GM10847 (cell line): Measurements from ENCODE around the gene FYN.

Experiments used
- POLR2A ChIP-seq: IDR thresholded peaks from 2 replicates; pipeline ENCODE4 v1.6.1; 2011; ENCODE audit not compliant: insufficient read length; ENCODE audit errors: extremely low read depth

Gene FYN

DNA sequence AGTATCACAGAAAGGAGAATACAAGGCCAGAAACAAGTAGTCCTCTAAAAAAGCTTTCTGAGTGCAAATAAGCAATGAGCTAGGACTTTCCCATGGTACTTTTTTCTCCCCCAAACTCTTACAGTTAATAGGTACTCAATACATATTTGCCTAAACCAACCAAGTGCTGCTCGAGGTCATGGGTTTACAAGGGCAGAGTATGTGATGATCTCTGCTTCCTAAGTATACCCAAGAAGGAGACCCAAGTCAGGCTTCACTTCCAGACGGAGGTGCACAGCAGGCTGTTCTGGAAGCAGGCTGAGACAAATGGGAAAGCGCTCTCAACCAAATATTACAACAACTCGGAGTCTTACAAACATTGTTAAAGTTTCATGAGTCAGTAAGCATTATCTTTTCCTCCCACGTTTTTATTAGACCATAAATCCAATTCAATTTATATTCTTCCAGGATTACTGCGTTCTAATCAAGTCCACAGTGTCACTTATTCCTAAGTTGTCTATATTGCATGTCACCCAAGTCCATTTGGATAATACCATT is 8.1 kb downstream of the FYN start:
- TF ChIP-seq POLR2A, result no peak

- no peak for TF ChIP-seq POLR2A
Measured at GRCh38 chr6:111864138-111865048, 8.9 kb downstream of the FYN start.

DNA sequence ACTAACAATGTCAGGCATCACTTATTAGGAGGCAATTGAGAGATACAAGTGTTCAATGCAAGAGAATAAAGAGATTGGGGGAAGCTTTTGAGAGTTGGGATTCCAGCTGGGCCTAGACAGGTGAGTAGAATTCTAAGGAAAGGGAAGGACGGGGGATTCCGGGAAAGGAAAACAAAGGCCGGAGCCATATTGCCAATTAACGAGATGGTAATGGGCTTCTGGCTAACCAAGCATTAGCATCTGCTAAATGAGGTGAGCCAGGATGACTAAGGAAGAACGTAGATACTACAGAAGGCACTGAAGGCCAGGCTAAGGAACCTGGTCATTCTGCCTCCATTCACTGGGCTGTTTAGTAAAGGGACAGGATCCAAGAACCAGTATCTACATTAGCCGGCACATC is 10.5 kb downstream of the FYN start:
- TF ChIP-seq POLR2A, result no peak

GRCh38 chr6:111862314-111862713 is 10.9 kb downstream of the FYN start:
- no peak for TF ChIP-seq POLR2A

- TF ChIP-seq POLR2A, result no peak
Measured at GRCh38 chr6:111861431-111861885, 11.8 kb downstream of the FYN start.

GRCh38 chr6:111858347-111858746 is 14.9 kb downstream of the FYN start:
- TF ChIP-seq POLR2A, result no peak

- TF ChIP-seq POLR2A, result no peak
Measured at GRCh38 chr6:111857674-111858337, 15.4 kb downstream of the FYN start.

GRCh38 chr6:111855753-111856152 is 17.5 kb downstream of the FYN start:
- TF ChIP-seq POLR2A, result no peak

DNA sequence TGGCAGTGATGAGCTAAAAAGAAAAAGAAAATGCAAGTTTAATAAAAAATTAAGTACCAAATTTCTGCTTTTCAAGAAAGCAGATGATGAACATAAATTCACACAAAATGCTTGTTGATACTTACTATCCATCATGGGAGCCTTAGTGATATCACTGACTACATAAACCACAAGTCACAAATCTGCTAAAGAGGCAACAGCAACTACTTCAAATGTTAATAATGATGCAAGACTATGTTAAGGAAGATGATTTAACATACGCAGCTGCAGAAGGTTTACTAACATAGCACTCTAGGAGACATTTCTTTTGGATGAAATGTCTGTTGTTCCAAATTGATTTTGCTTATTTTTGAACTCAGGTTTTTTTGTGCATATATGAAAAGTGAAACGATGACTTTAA is 18.6 kb downstream of the FYN start:
- no peak for TF ChIP-seq POLR2A

DNA sequence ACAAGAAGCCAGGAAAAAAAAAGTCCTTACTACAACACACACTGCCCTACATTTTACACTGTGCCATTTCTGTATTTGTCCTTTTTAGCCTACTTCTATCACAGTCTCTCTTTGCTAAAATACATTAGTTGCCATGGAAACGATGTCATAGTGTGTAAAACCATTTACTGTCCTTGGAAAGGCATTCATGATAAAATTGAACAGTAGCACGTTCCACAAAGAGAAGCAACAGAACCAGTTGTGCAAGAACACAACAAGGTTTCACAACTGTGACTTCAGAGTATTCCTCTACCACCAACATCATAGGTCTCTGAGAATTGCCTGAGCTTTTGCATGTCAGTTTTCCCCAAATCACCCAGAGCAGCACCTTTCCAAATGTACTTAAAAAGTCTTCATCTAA is 20.5 kb downstream of the FYN start:
- TF ChIP-seq POLR2A, result no peak

GRCh38 chr6:111850295-111850937 is 22.8 kb downstream of the FYN start:
- no peak for TF ChIP-seq POLR2A

- TF ChIP-seq POLR2A, result no peak
Measured at GRCh38 chr6:111849298-111849697, 24.0 kb downstream of the FYN start.

GRCh38 chr6:111848262-111848812 is 24.9 kb downstream of the FYN start:
- no peak for TF ChIP-seq POLR2A

DNA sequence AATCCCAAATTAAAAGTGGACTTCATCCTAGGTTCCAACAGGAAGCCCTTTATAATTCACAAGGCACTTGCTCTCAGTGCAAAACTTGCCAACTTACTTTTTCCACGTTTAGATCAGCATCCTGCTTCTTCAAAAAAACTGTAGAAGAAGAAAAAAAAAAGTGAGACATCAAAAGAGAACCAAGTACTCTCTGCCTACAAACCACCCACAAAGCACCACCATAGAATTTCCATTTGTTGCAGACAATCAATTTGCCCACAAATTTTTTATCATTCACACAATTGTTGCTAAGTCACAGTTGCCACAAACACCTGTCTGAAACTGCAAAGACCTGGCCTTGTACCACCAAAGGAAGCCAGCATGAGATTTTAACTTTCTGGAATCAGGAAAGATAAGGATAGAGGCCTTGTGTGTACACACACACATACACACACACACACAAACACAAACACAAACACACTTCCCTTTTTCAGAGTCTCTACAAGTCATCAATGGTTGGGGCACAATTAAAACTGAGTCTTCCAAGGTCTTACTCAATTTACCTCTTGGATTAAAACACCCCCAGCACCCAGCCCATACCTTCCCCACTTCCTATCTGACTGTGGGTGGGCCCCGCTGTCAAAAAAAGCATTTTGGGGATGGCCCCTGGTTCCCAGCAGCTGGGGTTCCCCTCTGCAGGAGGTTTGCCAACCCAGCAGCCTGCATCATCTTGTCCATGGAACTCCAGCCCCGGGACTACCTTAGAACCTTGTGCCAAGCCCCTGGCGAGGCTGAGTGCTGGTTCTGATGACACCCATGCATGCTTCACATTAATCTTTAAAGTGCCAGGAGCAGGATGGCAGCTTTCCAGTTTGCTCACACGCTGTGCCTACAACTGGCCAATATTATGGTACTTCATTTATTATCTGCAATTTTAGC is 26.5 kb downstream of the FYN start:
- no peak for TF ChIP-seq POLR2A
